Mesendoderm (in vitro differentiated cells): Measurements from ENCODE around the gene BCL6.

Source experiments
- DNase-seq: peaks from one replicate; pipeline ENCODE4 v3.0.0; 2013
- H2AK5ac ChIP-seq: 2 replicates; pipeline ENCODE4 v1.6.1; 2013; ENCODE audit warnings: low read length, inconsistent platforms
- H2BK120ac ChIP-seq: 2 replicates; pipeline ENCODE4 v1.6.1; 2013; ENCODE audit warnings: low read depth, mild to moderate bottlenecking, low read length, moderate library complexity, mixed read lengths
- H2BK15ac ChIP-seq: replicated peaks from 2 replicates; pipeline ENCODE4 v1.6.1; 2013; ENCODE audit warnings: low read depth, mild to moderate bottlenecking, moderate library complexity
- H2BK5ac ChIP-seq: 2 replicates; pipeline ENCODE4 v1.6.1; 2013; ENCODE audit warnings: low read length, inconsistent platforms
- H3K18ac ChIP-seq: 2 replicates; pipeline ENCODE4 v1.6.1; 2013; ENCODE audit warnings: mild to moderate bottlenecking, low read length, mixed read lengths
- H3K23ac ChIP-seq: one replicate; pipeline ENCODE4 v1.6.1; 2013; ENCODE audit warnings: low read length
- H3K27ac ChIP-seq: 2 replicates; pipeline ENCODE4 v1.5.1; 2013; ENCODE audit warnings: low read depth, mild to moderate bottlenecking, inconsistent platforms, low read length, moderate library complexity
- H3K27me3 ChIP-seq: 2 replicates; pipeline ENCODE4 v1.6.1; 2013; ENCODE audit warnings: low read length, control low read depth, mild to moderate bottlenecking, inconsistent platforms; ENCODE audit not compliant: insufficient read depth, poor library complexity
- H3K36me3 ChIP-seq: 2 replicates; pipeline ENCODE4 v1.6.1; 2013; ENCODE audit warnings: low read length, inconsistent platforms; ENCODE audit not compliant: control insufficient read depth, insufficient read depth
- H3K4ac ChIP-seq: one replicate; pipeline ENCODE4 v1.6.1; 2013; ENCODE audit warnings: low read depth, mild to moderate bottlenecking, low read length, moderate library complexity
- H3K4me1 ChIP-seq: 2 replicates; pipeline ENCODE4 v1.6.1; 2013; ENCODE audit warnings: low read depth, low read length, inconsistent platforms; ENCODE audit not compliant: control insufficient read depth
- H3K4me2 ChIP-seq: 2 replicates; pipeline ENCODE4 v1.6.1; 2013; ENCODE audit warnings: low read length
- H3K4me3 ChIP-seq: 2 replicates; pipeline ENCODE4 v1.5.1; 2013; ENCODE audit warnings: mild to moderate bottlenecking, low read length
- H3K56ac ChIP-seq: one replicate; pipeline ENCODE4 v1.6.1; 2013; ENCODE audit warnings: low read length
- H3K79me1 ChIP-seq: 2 replicates; pipeline ENCODE4 v1.6.1; 2013; ENCODE audit warnings: low read length, inconsistent platforms
- H3K79me2 ChIP-seq: 2 replicates; pipeline ENCODE4 v1.6.1; 2013; ENCODE audit warnings: mild to moderate bottlenecking, low read length; ENCODE audit not compliant: control insufficient read depth, insufficient read depth
- H3K9ac ChIP-seq: 2 replicates; pipeline ENCODE4 v1.6.1; 2013; ENCODE audit warnings: low read length, inconsistent platforms
- H4K5ac ChIP-seq: one replicate; pipeline ENCODE4 v1.6.1; 2013; ENCODE audit warnings: low read length
- H4K8ac ChIP-seq: one replicate; pipeline ENCODE4 v1.6.1; 2013; ENCODE audit warnings: low read depth, mild to moderate bottlenecking, control low read depth, low read length, moderate library complexity
- WGBS: extraction: QIAGEN DNeasy Blood & Tissue Kit; methylation state at CpG from one replicate; pipeline ENCODE4 v1.1.7; 2013; ENCODE audit warnings: low lambda C conversion rate, missing lambda C conversion rate; ENCODE audit not compliant: insufficient coverage; ENCODE audit errors: extremely low coverage; 5-methylcytosine and 5-hydroxymethylcytosine counted together

The BCL6 gene

GRCh38 chr3:187743195-187744141 lies 1.8 kb downstream of the BCL6 start:
- Histone ChIP-seq H2BK5ac (no peak overlapping the region), H3K56ac (peak overlapping the region; percentile 81), H3K9ac (peak overlapping the region; percentile 81), H3K4me2 (peak overlapping the region; percentile 93), H4K8ac (peak overlapping the region; percentile 81), H3K4me1 (peaks cover 3% of the 10 kb centered on the region), H3K23ac (no peak overlapping the region), H3K79me1 (no peaks in the 10 kb centered on the region), H3K4me3 (peak overlapping the region; percentile 73), H2BK15ac (no peak overlapping the region), H2BK120ac (no peak overlapping the region), H4K5ac (no peak overlapping the region), H3K36me3 (no peaks in the 10 kb centered on the region), H2AK5ac (no peak overlapping the region), H3K4ac (no peak overlapping the region), H3K27me3 (no peaks in the 10 kb centered on the region), H3K27ac (no peak overlapping the region), H3K18ac (peak overlapping the region; percentile 8), H3K79me2 (no peaks in the 10 kb centered on the region)
- DNase-seq, result peak; percentile 35
- no CpG with 5 or more reads among the region's 45 CpGs for WGBS

- H2BK15ac ChIP-seq, result no peak overlapping the region
- H3K27me3 ChIP-seq, result no peaks in the 10 kb centered on the region
- H4K5ac ChIP-seq, result no peak overlapping the region
- H3K27ac ChIP-seq, result no peak overlapping the region
- H3K4me1 ChIP-seq, result peaks cover 3% of the 10 kb centered on the region
- H2AK5ac ChIP-seq, result no peak overlapping the region
- H3K36me3 ChIP-seq, result no peaks in the 10 kb centered on the region
- no CpG with 5 or more reads among the region's 13 CpGs for WGBS
- no peak overlapping the region for H2BK120ac ChIP-seq
- H3K56ac ChIP-seq, result no peak overlapping the region
- no peak overlapping the region for H3K4me3 ChIP-seq
- no peak overlapping the region for H3K18ac ChIP-seq
- H3K79me2 ChIP-seq, result no peaks in the 10 kb centered on the region
- no peak overlapping the region for H3K4ac ChIP-seq
- no peak overlapping the region for H2BK5ac ChIP-seq
- no peak overlapping the region for H3K9ac ChIP-seq
- no peak overlapping the region for H3K23ac ChIP-seq
- H3K79me1 ChIP-seq, result no peaks in the 10 kb centered on the region
- H3K4me2 ChIP-seq, result no peak overlapping the region
- no peak overlapping the region for H4K8ac ChIP-seq
- no peak for DNase-seq
These were observed 2.7 kb downstream of the BCL6 start for GRCh38 chr3:187742351-187743171.

GRCh38 chr3:187741403-187742350 lies 3.6 kb downstream of the BCL6 start:
- Histone ChIP-seq H2AK5ac (no peak overlapping the region), H3K4ac (no peak overlapping the region), H3K4me1 (peaks cover 7% of the 10 kb centered on the region), H3K18ac (no peak overlapping the region), H2BK15ac (no peak overlapping the region), H3K27ac (no peak overlapping the region), H3K9ac (peak overlapping the region; percentile 54), H3K4me3 (peak overlapping the region; percentile 41), H3K79me1 (no peaks in the 10 kb centered on the region), H3K23ac (peak overlapping the region; percentile 48), H4K8ac (no peak overlapping the region), H2BK5ac (no peak overlapping the region), H4K5ac (no peak overlapping the region), H3K36me3 (no peaks in the 10 kb centered on the region), H2BK120ac (no peak overlapping the region), H3K79me2 (no peaks in the 10 kb centered on the region), H3K4me2 (peak overlapping the region; percentile 96), H3K27me3 (no peaks in the 10 kb centered on the region), H3K56ac (peak overlapping the region; percentile 67)
- WGBS, result no CpG with 5 or more reads among the region's 35 CpGs
- peak; percentile 80 for DNase-seq

- H3K4ac ChIP-seq, result no peak overlapping the region
- no peaks in the 10 kb centered on the region for H3K27me3 ChIP-seq
- H3K9ac ChIP-seq, result peak overlapping the region; percentile 60
- H2AK5ac ChIP-seq, result no peak overlapping the region
- H3K4me2 ChIP-seq, result peak overlapping the region; percentile 96
- no peaks in the 10 kb centered on the region for H3K36me3 ChIP-seq
- H2BK5ac ChIP-seq, result no peak overlapping the region
- peak overlapping the region; percentile 41 for H3K4me3 ChIP-seq
- H2BK120ac ChIP-seq, result no peak overlapping the region
- H3K27ac ChIP-seq, result no peak overlapping the region
- H2BK15ac ChIP-seq, result no peak overlapping the region
- H3K18ac ChIP-seq, result no peak overlapping the region
- peaks cover 14% of the 10 kb centered on the region for H3K4me1 ChIP-seq
- peak overlapping the region; percentile 91 for H3K56ac ChIP-seq
- no peak overlapping the region for H3K23ac ChIP-seq
- H3K79me2 ChIP-seq, result no peaks in the 10 kb centered on the region
- WGBS, result no CpG with 5 or more reads among the region's 39 CpGs
- H3K79me1 ChIP-seq, result no peaks in the 10 kb centered on the region
- DNase-seq, result peak; percentile 65
- no peak overlapping the region for H4K5ac ChIP-seq
- no peak overlapping the region for H4K8ac ChIP-seq
These were observed 4.6 kb downstream of the BCL6 start for GRCh38 chr3:187740421-187741399.
